GM10266 (cell line): Measurements from ENCODE around the gene SLITRK5.

Experiments
- DNase-seq: peaks from one replicate; pipeline ENCODE4 v3.0.0; 2012; ENCODE audit errors: extremely low spot score
- CTCF ChIP-seq: IDR thresholded peaks from 2 replicates; pipeline ENCODE4 v1.5.1; 2012; ENCODE audit warnings: mild to moderate bottlenecking, low read depth; ENCODE audit not compliant: control insufficient read depth, insufficient read depth; ENCODE audit errors: missing control alignments

SLITRK5 gene

GRCh38 chr13:87669379-87669978 is 1.7 kb upstream of the SLITRK5 start:
- DNase-seq, result peak; percentile 45
- TF ChIP-seq CTCF, result peak; percentile 57

GRCh38 chr13:87671753-87672605 is 808 bp downstream of the SLITRK5 start:
- DNase-seq, result peak; percentile 11
- no peak for TF ChIP-seq CTCF

- TF ChIP-seq CTCF, result no peak
- DNase-seq, result peak; percentile 7
Measured at GRCh38 chr13:87674247-87674738, 3.1 kb downstream of the SLITRK5 start.

GRCh38 chr13:87675851-87676250 is 4.7 kb downstream of the SLITRK5 start:
- no peak for TF ChIP-seq CTCF
- DNase-seq, result no peak

GRCh38 chr13:87676254-87677042 is 5.3 kb downstream of the SLITRK5 start:
- DNase-seq, result peak; percentile 12
- no peak for TF ChIP-seq CTCF

- DNase-seq, result no peak
- no peak for TF ChIP-seq CTCF
Measured at GRCh38 chr13:87677043-87677495, 5.9 kb downstream of the SLITRK5 start.
